ENCODE results near the gene EPB41L4A.

The EPB41L4A gene

DNA sequence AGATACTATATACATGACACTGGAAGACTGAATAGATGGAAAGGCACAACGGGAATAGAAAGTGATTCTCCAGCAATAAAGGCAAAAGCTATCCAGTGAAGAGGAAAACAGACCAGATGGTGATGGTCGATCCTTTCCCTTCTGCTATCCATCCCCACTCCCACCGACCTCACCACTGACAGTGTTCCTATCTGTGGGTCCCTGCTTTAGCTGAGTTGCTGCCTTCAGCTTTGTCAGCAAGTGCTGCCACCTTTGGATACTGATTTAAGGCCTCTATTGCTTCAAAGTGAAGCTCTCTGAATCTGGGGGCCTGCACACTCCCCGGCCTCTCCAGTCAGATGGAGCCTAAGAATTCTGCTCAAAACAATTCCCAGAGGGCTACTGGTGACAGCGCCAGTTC lies 32.3 kb downstream of the EPB41L4A start:
- H3K4me1 ChIP-seq (ENCODE audit: low read length) = no peaks in the 10 kb centered on the region

DNA sequence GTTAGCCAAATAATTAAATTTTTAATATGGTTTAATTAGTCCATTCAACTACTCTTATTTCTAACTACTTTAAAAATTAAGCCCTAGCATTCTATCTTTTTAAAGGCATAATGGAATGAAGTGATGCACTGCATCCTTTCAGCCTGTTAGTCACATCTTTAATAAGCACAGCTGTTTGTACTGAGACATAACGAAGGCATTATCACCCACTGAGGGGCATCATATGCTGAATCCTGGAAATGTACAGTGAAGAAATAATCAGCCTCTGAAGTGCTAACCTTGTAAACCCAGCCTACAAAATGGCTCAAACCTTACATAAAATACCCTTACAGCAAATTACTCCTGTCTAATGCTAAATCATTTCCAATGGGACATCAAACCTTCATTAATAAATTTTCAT lies 33.1 kb downstream of the EPB41L4A start:
- no peak overlapping the region for H3K4me3 ChIP-seq (ENCODE audit: low read length)
- no peak overlapping the region for H3K9ac ChIP-seq (ENCODE audit: low read length)
- TF ChIP-seq, protein P1, sequence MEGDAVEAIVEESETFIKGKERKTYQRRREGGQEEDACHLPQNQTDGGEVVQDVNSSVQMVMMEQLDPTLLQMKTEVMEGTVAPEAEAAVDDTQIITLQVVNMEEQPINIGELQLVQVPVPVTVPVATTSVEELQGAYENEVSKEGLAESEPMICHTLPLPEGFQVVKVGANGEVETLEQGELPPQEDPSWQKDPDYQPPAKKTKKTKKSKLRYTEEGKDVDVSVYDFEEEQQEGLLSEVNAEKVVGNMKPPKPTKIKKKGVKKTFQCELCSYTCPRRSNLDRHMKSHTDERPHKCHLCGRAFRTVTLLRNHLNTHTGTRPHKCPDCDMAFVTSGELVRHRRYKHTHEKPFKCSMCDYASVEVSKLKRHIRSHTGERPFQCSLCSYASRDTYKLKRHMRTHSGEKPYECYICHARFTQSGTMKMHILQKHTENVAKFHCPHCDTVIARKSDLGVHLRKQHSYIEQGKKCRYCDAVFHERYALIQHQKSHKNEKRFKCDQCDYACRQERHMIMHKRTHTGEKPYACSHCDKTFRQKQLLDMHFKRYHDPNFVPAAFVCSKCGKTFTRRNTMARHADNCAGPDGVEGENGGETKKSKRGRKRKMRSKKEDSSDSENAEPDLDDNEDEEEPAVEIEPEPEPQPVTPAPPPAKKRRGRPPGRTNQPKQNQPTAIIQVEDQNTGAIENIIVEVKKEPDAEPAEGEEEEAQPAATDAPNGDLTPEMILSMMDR (IDR thresholded peaks at IDR 0.05; ENCODE audit: low read length) = no peak
- TF ChIP-seq EZH2phosphoT487 (IDR thresholded peaks at IDR 0.05; ENCODE audit: low read length) = no peak
- no peak for TF ChIP-seq EZH2 (optimal IDR thresholded peaks at IDR 0.05; ENCODE audit: low read depth, low read length)
- no peaks in the 10 kb centered on the region for H3F3A ChIP-seq (ENCODE audit: insufficient read depth, low read length)
- H2AFZ ChIP-seq (ENCODE audit: low read length) = no peak overlapping the region
- H3K4me2 ChIP-seq (ENCODE audit: low read depth, low read length) = no peak overlapping the region
- DNase-seq = no peak
- H3K9me3 ChIP-seq (replicated peaks; ENCODE audit: insufficient read depth, low read length) = no peaks in the 10 kb centered on the region
- no peaks in the 10 kb centered on the region for H3K27me3 ChIP-seq (replicated peaks; ENCODE audit: insufficient read depth, low read length)
- H3K79me2 ChIP-seq (ENCODE audit: low read length) = no peaks in the 10 kb centered on the region
- no peaks in the 10 kb centered on the region for H3K4me1 ChIP-seq (ENCODE audit: low read length)
- H3K36me3 ChIP-seq (replicated peaks; ENCODE audit: insufficient read depth, low read length) = no peaks in the 10 kb centered on the region
- H4K20me1 ChIP-seq (ENCODE audit: insufficient read depth, low read length) = no peaks in the 10 kb centered on the region
- H3K27ac ChIP-seq (ENCODE audit: low read length) = no peak overlapping the region
- no peaks in the 10 kb centered on the region for H3K9me2 ChIP-seq (replicated peaks; ENCODE audit: insufficient read depth, low read length)

More for the DNA sequence above, 32.3 kb downstream of the EPB41L4A start:
- Histone ChIP-seq H3K79me2 (ENCODE audit: low read length) (no peaks in the 10 kb centered on the region), H3K27ac (ENCODE audit: low read length) (no peak overlapping the region), H3K4me2 (ENCODE audit: low read depth, low read length) (no peak overlapping the region), H3K36me3 (replicated peaks; ENCODE audit: insufficient read depth, low read length) (no peaks in the 10 kb centered on the region), H3K9ac (ENCODE audit: low read length) (no peak overlapping the region), H4K20me1 (ENCODE audit: insufficient read depth, low read length) (no peaks in the 10 kb centered on the region), H2AFZ (ENCODE audit: low read length) (no peak overlapping the region), H3F3A (ENCODE audit: insufficient read depth, low read length) (no peaks in the 10 kb centered on the region), H3K27me3 (replicated peaks; ENCODE audit: insufficient read depth, low read length) (no peaks in the 10 kb centered on the region), H3K9me3 (replicated peaks; ENCODE audit: insufficient read depth, low read length) (no peaks in the 10 kb centered on the region), H3K4me3 (ENCODE audit: low read length) (no peak overlapping the region), H3K9me2 (replicated peaks; ENCODE audit: insufficient read depth, low read length) (no peaks in the 10 kb centered on the region)
- TF ChIP-seq EZH2phosphoT487 (IDR thresholded peaks at IDR 0.05; ENCODE audit: low read length) (no peak), EZH2 (optimal IDR thresholded peaks at IDR 0.05; ENCODE audit: low read depth, low read length) (no peak)
- TF ChIP-seq, protein P1 (IDR thresholded peaks at IDR 0.05; ENCODE audit: low read length) = no peak
- DNase-seq = no peak

DNA sequence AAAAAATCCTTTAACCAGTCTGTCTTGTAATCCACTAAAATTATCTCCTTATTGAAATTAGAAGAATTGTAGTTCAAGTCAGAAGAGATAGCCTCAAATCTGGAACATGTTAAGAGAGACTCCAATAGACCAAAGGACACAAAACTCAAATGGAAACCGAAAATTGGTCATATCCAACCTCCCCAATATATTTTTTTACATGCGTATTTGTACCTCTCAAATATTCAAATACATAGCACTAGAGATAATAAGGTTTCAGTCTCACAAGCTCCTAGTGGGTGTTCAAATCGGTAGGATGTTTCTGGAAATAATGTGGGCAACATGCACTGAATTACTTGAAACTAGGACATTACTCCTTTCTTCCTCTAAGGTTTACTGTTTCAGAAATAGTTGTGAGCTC lies 33.5 kb downstream of the EPB41L4A start:
- no peaks in the 10 kb centered on the region for H3K4me1 ChIP-seq (ENCODE audit: low read length)
- H3F3A ChIP-seq (ENCODE audit: insufficient read depth, low read length) = no peaks in the 10 kb centered on the region
- H3K9ac ChIP-seq (ENCODE audit: low read length) = no peak overlapping the region
- H3K4me2 ChIP-seq (ENCODE audit: low read depth, low read length) = no peak overlapping the region
- H2AFZ ChIP-seq (ENCODE audit: low read length) = no peak overlapping the region
- no peak overlapping the region for H3K4me3 ChIP-seq (ENCODE audit: low read length)
- H3K9me2 ChIP-seq (replicated peaks; ENCODE audit: insufficient read depth, low read length) = no peaks in the 10 kb centered on the region
- no peak for DNase-seq
- H3K9me3 ChIP-seq (replicated peaks; ENCODE audit: insufficient read depth, low read length) = no peaks in the 10 kb centered on the region
- no peaks in the 10 kb centered on the region for H4K20me1 ChIP-seq (ENCODE audit: insufficient read depth, low read length)
- H3K36me3 ChIP-seq (replicated peaks; ENCODE audit: insufficient read depth, low read length) = no peaks in the 10 kb centered on the region
- TF ChIP-seq EZH2phosphoT487 (IDR thresholded peaks at IDR 0.05; ENCODE audit: low read length) (no peak), EZH2 (optimal IDR thresholded peaks at IDR 0.05; ENCODE audit: low read depth, low read length) (no peak)
- TF ChIP-seq, protein P1 (IDR thresholded peaks at IDR 0.05; ENCODE audit: low read length) = no peak
- H3K27me3 ChIP-seq (replicated peaks; ENCODE audit: insufficient read depth, low read length) = no peaks in the 10 kb centered on the region
- H3K79me2 ChIP-seq (ENCODE audit: low read length) = no peaks in the 10 kb centered on the region
- H3K27ac ChIP-seq (ENCODE audit: low read length) = no peak overlapping the region
